Trophoblast cell (in vitro differentiated cells and primary cell): ENCODE data around the gene BTD.

Experiments
- DNase-seq, 2 donors: peaks; one replicate each; pipeline ENCODE4 v3.0.0-alpha.2; 2016
- H2AFZ ChIP-seq: 2 replicates; pipeline ENCODE4 v1.6.1; 2013; ENCODE audit warnings: low read length, moderate library complexity, mild to moderate bottlenecking; ENCODE audit not compliant: insufficient read depth, poor library complexity
- H2AK5ac ChIP-seq: 2 replicates; pipeline ENCODE4 v1.6.1; 2013; ENCODE audit warnings: mild to moderate bottlenecking, low read length
- H2BK120ac ChIP-seq: 2 replicates; pipeline ENCODE4 v1.6.1; 2013; ENCODE audit warnings: low read length, mild to moderate bottlenecking, moderate library complexity; ENCODE audit not compliant: insufficient read depth, poor library complexity
- H2BK12ac ChIP-seq: 2 replicates; pipeline ENCODE4 v1.6.1; 2013; ENCODE audit warnings: mild to moderate bottlenecking, low read length, moderate library complexity
- H2BK5ac ChIP-seq: 2 replicates; pipeline ENCODE4 v1.6.1; 2013; ENCODE audit warnings: low read length, low read depth, moderate library complexity, mild to moderate bottlenecking; ENCODE audit not compliant: poor library complexity
- H3K14ac ChIP-seq: 2 replicates; pipeline ENCODE4 v1.6.1; 2013; ENCODE audit warnings: mild to moderate bottlenecking, low read length
- H3K18ac ChIP-seq: 2 replicates; pipeline ENCODE4 v1.6.1; 2013; ENCODE audit warnings: mild to moderate bottlenecking, low read length
- H3K23ac ChIP-seq: 2 replicates; pipeline ENCODE4 v1.6.1; 2013; ENCODE audit warnings: low read length
- H3K27ac ChIP-seq: 2 replicates; pipeline ENCODE4 v1.5.1; 2013; ENCODE audit warnings: low read depth, mild to moderate bottlenecking, inconsistent platforms, low read length, moderate library complexity
- H3K27me3 ChIP-seq: 2 replicates; pipeline ENCODE4 v1.6.1; 2013; ENCODE audit warnings: inconsistent platforms, mild to moderate bottlenecking, low read length, moderate library complexity; ENCODE audit not compliant: insufficient read depth
- H3K36me3 ChIP-seq, 2 experiments: 1 replicate in 1 of 2; 2 replicates in 1 of 2; pipeline ENCODE4 v1.6.1; 2013; ENCODE audit warnings: low read length in 2 of 2, mild to moderate bottlenecking in 2 of 2, moderate library complexity in 1 of 2; ENCODE audit not compliant: insufficient read depth in 2 of 2, control insufficient read depth in 1 of 2
- H3K4ac ChIP-seq: 2 replicates; pipeline ENCODE4 v1.6.1; 2013; ENCODE audit warnings: low read depth, mild to moderate bottlenecking, low read length, moderate library complexity
- H3K4me1 ChIP-seq, 2 experiments: 1 replicate in 1 of 2; 2 replicates in 1 of 2; pipeline ENCODE4 v1.6.1; 2013; ENCODE audit warnings: low read length in 2 of 2, mild to moderate bottlenecking in 2 of 2, moderate library complexity in 1 of 2; ENCODE audit not compliant: insufficient read depth in 2 of 2, control insufficient read depth in 1 of 2
- H3K4me2 ChIP-seq: 2 replicates; pipeline ENCODE4 v1.6.1; 2013; ENCODE audit warnings: inconsistent platforms, mild to moderate bottlenecking, low read length, moderate library complexity
- H3K4me3 ChIP-seq: 2 replicates; pipeline ENCODE4 v1.5.1; 2013; ENCODE audit warnings: mild to moderate bottlenecking, low read depth, low read length, inconsistent platforms
- H3K79me1 ChIP-seq: one replicate; pipeline ENCODE4 v1.6.1; 2013; ENCODE audit warnings: low read length
- H3K79me2 ChIP-seq: 2 replicates; pipeline ENCODE4 v1.6.1; 2013; ENCODE audit warnings: low read length, mild to moderate bottlenecking; ENCODE audit not compliant: control insufficient read depth, insufficient read depth, poor library complexity
- H3K9ac ChIP-seq: 2 replicates; pipeline ENCODE4 v1.6.1; 2013; ENCODE audit warnings: mild to moderate bottlenecking, low read length
- H3K9me3 ChIP-seq: 2 replicates; pipeline ENCODE4 v1.6.1; 2013; ENCODE audit warnings: low read depth, mild to moderate bottlenecking, control low read depth, inconsistent platforms, low read length; ENCODE audit not compliant: insufficient read depth
- H4K12ac ChIP-seq: 2 replicates; pipeline ENCODE4 v1.6.1; 2013; ENCODE audit warnings: low read depth, mild to moderate bottlenecking, low read length, moderate library complexity
- H4K8ac ChIP-seq: 2 replicates; pipeline ENCODE4 v1.6.1; 2013; ENCODE audit warnings: low read depth, mild to moderate bottlenecking, low read length, moderate library complexity
- H4K91ac ChIP-seq: one replicate; pipeline ENCODE4 v1.6.1; 2013; ENCODE audit warnings: low read depth, mild to moderate bottlenecking, low read length, moderate library complexity
- WGBS: extraction: QIAGEN DNeasy Blood & Tissue Kit; methylation state at CpG from one replicate; pipeline ENCODE4 v1.1.7; 2013; ENCODE audit warnings: missing lambda C conversion rate; ENCODE audit not compliant: insufficient read length, insufficient coverage; ENCODE audit errors: extremely low coverage; 5-methylcytosine and 5-hydroxymethylcytosine counted together

Gene BTD

GRCh38 chr3:15591928-15592327, 9.6 kb upstream of the BTD start:
- H4K12ac ChIP-seq, result no peak overlapping the region
- H2AFZ ChIP-seq, result no peak overlapping the region
- H2BK5ac ChIP-seq, result no peak overlapping the region
- H3K4me1 ChIP-seq, result no peaks in the 10 kb centered on the region
- H3K79me1 ChIP-seq, result no peaks in the 10 kb centered on the region
- no peak overlapping the region for H3K23ac ChIP-seq
- H3K4ac ChIP-seq, result no peak overlapping the region
- no peak overlapping the region for H3K14ac ChIP-seq
- no peaks in the 10 kb centered on the region for H3K9me3 ChIP-seq
- H4K8ac ChIP-seq, result no peak overlapping the region
- WGBS, result no CpG with 5 or more reads among the region's 21 CpGs
- no peak overlapping the region for H3K18ac ChIP-seq
- H3K27ac ChIP-seq, result no peak overlapping the region
- H2BK12ac ChIP-seq, result no peak overlapping the region
- no peak overlapping the region for H3K4me2 ChIP-seq
- H3K9ac ChIP-seq, result no peak overlapping the region
- peaks cover 7 to 12% of the 10 kb centered on the region in 2 experiments for H3K36me3 ChIP-seq
- H2AK5ac ChIP-seq, result no peak overlapping the region
- H2BK120ac ChIP-seq, result no peak overlapping the region
- no peak overlapping the region for H4K91ac ChIP-seq
- H3K79me2 ChIP-seq, result no peaks in the 10 kb centered on the region
- DNase-seq, result no peak
- H3K4me3 ChIP-seq, result no peak overlapping the region
- H3K27me3 ChIP-seq, result no peaks in the 10 kb centered on the region

- no peak overlapping the region for H2BK5ac ChIP-seq
- H3K79me2 ChIP-seq, result no peaks in the 10 kb centered on the region
- H2AFZ ChIP-seq, result no peak overlapping the region
- DNase-seq, result no peak
- no peaks in the 10 kb centered on the region for H3K27me3 ChIP-seq
- no peak overlapping the region for H3K18ac ChIP-seq
- H4K8ac ChIP-seq, result no peak overlapping the region
- no peak overlapping the region for H3K4me2 ChIP-seq
- no peak overlapping the region for H2BK12ac ChIP-seq
- H4K91ac ChIP-seq, result no peak overlapping the region
- H4K12ac ChIP-seq, result no peak overlapping the region
- H2BK120ac ChIP-seq, result no peak overlapping the region
- H3K23ac ChIP-seq, result no peak overlapping the region
- no peaks in the 10 kb centered on the region for H3K4me1 ChIP-seq
- H2AK5ac ChIP-seq, result no peak overlapping the region
- no peaks in the 10 kb centered on the region for H3K9me3 ChIP-seq
- peaks cover 7 to 10% of the 10 kb centered on the region in 2 experiments for H3K36me3 ChIP-seq
- no peak overlapping the region for H3K9ac ChIP-seq
- H3K14ac ChIP-seq, result no peak overlapping the region
- no peak overlapping the region for H3K27ac ChIP-seq
- WGBS, result no CpG with 5 or more reads among the region's 8 CpGs
- H3K4ac ChIP-seq, result no peak overlapping the region
- H3K79me1 ChIP-seq, result no peaks in the 10 kb centered on the region
- no peak overlapping the region for H3K4me3 ChIP-seq
These were observed 8.6 kb upstream of the BTD start for GRCh38 chr3:15592968-15593367.

DNA sequence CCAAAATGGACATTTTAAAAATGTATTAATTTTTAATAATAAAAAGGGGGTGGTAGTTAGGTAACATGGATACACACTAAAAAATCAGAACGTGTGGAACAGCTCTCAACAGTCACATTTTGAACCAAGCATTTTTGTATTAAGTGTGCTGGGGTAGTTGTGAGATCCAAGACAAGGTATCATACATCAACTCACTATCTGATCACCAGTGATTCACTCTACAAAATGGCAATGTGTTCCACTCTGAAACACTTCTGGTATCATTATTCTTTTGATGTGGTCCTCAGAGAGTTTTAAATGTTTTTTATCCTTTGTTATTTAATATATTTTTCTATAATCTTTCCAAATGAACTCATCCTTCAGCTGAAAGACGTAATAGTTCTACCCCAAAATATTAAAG, 5.6 kb upstream of the BTD start:
- H3K27ac ChIP-seq, result no peak overlapping the region
- no peak overlapping the region for H2BK5ac ChIP-seq
- H2AFZ ChIP-seq, result no peak overlapping the region
- no peak overlapping the region for H3K14ac ChIP-seq
- H3K27me3 ChIP-seq, result no peaks in the 10 kb centered on the region
- peaks cover 3 to 5% of the 10 kb centered on the region in 2 experiments for H3K36me3 ChIP-seq
- no peak overlapping the region for H4K91ac ChIP-seq
- H4K12ac ChIP-seq, result no peak overlapping the region
- no peak overlapping the region for H2AK5ac ChIP-seq
- H3K79me1 ChIP-seq, result no peaks in the 10 kb centered on the region
- no peak overlapping the region for H3K23ac ChIP-seq
- H3K9me3 ChIP-seq, result no peaks in the 10 kb centered on the region
- no peak overlapping the region for H2BK12ac ChIP-seq
- no peak overlapping the region for H3K4ac ChIP-seq
- no peak overlapping the region for H2BK120ac ChIP-seq
- H3K4me2 ChIP-seq, result no peak overlapping the region
- no CpG with 5 or more reads among the region's 2 CpGs for WGBS
- H3K4me1 ChIP-seq, result peaks cover 0 to 3% of the 10 kb centered on the region in 2 experiments
- no peaks in the 10 kb centered on the region for H3K79me2 ChIP-seq
- H4K8ac ChIP-seq, result no peak overlapping the region
- H3K18ac ChIP-seq, result no peak overlapping the region
- H3K4me3 ChIP-seq, result no peak overlapping the region
- H3K9ac ChIP-seq, result no peak overlapping the region
- no peak for DNase-seq

DNA sequence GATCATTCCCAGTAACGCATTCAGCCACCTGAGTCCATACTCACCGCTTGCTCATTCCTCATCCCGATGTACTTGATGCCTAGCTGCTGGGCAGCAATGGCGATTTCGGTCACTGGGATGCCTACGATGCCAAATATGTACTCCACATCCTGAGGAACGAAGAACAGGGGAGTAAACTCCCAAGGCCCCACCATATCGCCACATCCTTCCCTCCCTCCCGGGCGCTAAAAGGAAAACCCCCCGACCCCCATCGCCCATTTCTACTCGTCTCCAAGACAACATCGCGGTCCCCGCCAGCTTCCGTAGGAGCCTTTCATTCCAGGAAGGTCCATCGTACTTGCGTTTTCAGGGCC, 523 bp upstream of the BTD start:
- peak in 1 of 2 donors; percentile 41 for DNase-seq
- no peak overlapping the region for H2BK5ac ChIP-seq
- H3K4me1 ChIP-seq, result peaks cover 0 to 3% of the 10 kb centered on the region in 2 experiments
- peaks cover 2% of the 10 kb centered on the region for H3K79me2 ChIP-seq
- peak overlapping the region; percentile 17 for H4K91ac ChIP-seq
- peak overlapping the region; percentile 62 for H4K8ac ChIP-seq
- H3K14ac ChIP-seq, result peak overlapping the region; percentile 18
- peak overlapping the region; percentile 74 for H3K4me2 ChIP-seq
- H3K18ac ChIP-seq, result peak overlapping the region; percentile 10
- peak overlapping the region; percentile 88 for H3K9ac ChIP-seq
- no CpG with 5 or more reads among the region's 19 CpGs for WGBS
- H3K9me3 ChIP-seq, result peaks cover 2% of the 10 kb centered on the region
- peaks cover 0 to 5% of the 10 kb centered on the region in 2 experiments for H3K36me3 ChIP-seq
- H3K23ac ChIP-seq, result no peak overlapping the region
- peak overlapping the region; percentile 42 for H3K27ac ChIP-seq
- H3K4ac ChIP-seq, result no peak overlapping the region
- peak overlapping the region; percentile 96 for H3K4me3 ChIP-seq
- peak overlapping the region; percentile 17 for H4K12ac ChIP-seq
- H2AFZ ChIP-seq, result peak overlapping the region; percentile 59
- no peaks in the 10 kb centered on the region for H3K27me3 ChIP-seq
- peaks cover 6% of the 10 kb centered on the region for H3K79me1 ChIP-seq
- H2BK12ac ChIP-seq, result no peak overlapping the region
- H2AK5ac ChIP-seq, result no peak overlapping the region
- no peak overlapping the region for H2BK120ac ChIP-seq
